GM18517 (cell line): Measurements from ENCODE around the gene HMCN1.

Experiments used
- ATAC-seq: cut with Tn5 transposase; IDR thresholded peaks from one replicate; pipeline ENCODE4 v1.9.1; 2021; ENCODE audit warnings: mild to moderate bottlenecking, moderate library complexity; ENCODE audit not compliant: unreplicated experiment

The HMCN1 gene

DNA sequence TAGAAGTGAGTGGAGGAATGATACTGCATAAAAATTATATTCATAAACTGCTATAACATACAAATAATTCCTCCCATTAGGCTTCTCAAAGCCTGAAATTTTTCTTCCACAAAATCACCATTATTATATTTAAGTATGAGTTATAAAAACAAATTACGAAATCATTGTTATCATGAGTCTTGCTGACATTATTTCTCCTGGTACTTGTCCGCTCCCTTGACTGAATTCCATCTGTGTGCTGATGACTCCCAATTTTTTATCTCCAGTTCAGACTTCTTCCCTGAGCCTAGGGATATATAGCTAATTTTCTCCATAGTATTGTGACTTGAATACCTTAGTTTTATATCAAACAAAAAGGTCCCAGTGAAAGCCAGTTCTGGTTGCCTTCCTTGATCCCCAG lies 268.2 kb downstream of the HMCN1 start:
- no peak for ATAC-seq

GRCh38 chr1:186009039-186009737 lies 275.0 kb downstream of the HMCN1 start:
- ATAC-seq = no peak

GRCh38 chr1:186014370-186015037 lies 280.3 kb downstream of the HMCN1 start:
- no peak for ATAC-seq

DNA sequence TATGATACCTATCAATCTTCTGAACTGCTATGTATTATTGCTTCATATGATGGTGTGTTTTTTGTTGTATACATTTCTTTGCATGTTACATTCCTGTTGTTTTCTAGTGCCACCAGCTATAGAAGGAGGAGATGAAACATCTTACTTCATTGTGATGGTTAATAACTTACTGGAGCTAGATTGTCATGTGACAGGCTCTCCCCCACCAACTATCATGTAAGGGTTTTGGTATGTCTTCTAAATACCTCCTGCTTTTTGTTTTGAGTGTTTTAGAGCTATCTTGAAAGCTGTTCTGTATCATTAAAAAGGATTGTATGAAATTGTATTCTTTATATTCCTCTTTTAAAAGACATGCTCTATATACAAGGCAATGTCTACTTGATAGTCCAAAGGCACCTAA lies 282.7 kb downstream of the HMCN1 start:
- no peak for ATAC-seq

- no peak for ATAC-seq
Observed at GRCh38 chr1:186022184-186022583, 288.0 kb downstream of the HMCN1 start.

DNA sequence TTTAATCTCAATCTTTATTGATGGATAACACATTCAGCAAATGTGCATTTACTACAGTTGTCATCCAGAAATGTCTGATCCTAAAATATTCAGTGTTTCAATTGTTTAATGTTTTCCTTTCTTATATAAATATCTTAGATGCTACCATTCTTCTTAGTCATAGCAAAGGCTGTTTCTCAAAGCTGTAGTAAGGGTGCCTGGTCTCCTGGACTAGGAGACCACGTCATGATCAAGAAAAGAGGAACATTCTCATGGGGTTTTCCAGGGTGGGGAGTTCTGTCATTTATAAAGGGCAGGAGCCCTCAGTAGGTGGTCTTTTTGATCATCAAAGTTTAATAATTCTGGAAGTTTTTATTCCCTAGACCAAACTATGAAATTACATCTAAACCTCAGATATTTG lies 292.8 kb downstream of the HMCN1 start:
- no peak for ATAC-seq

GRCh38 chr1:186027621-186028020 lies 293.4 kb downstream of the HMCN1 start:
- no peak for ATAC-seq

DNA sequence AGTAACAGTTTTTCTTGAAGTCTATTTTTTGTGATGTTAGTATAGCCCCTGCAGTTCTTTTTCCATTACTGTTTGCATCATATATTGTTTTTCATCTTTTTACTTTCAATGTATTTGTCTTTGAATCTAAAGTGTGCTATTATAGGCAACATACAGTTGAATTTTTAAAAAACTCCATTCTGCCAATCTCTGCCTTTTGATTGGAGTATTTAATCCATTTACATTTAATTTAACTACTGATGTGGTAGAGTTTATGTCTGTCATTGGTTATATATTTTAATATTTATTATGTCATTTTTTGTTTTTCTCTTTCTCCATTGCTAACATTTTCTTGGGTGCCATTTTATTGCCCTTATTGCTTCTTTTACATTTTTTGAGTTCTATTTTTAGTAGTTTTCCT lies 296.3 kb downstream of the HMCN1 start:
- ATAC-seq = no peak

DNA sequence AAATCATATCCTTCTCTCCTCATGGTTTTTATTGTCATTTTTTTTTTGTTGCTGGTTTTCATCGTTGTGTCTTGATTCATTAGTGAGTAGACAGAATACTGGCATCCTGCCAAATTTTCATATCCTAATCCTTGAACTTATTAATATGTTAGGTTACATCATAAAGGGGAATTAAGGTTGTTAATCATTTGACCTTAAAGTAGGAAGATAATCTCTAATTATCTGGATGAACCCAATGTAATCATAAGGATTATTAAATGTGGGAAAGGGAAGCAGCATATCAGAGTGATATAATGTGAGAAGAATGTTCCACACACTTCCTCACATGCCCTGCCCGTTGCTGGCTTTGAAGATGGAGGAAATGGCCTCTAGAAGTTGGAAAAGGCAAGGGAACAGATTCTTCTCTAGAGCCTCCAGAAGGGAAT lies 299.7 kb downstream of the HMCN1 start:
- ATAC-seq = no peak

- no peak for ATAC-seq
Observed at GRCh38 chr1:186042230-186042629, 308.0 kb downstream of the HMCN1 start.

GRCh38 chr1:186043296-186043695 lies 309.1 kb downstream of the HMCN1 start:
- no peak for ATAC-seq

- no peak for ATAC-seq
Observed at GRCh38 chr1:186044079-186044685, 310.0 kb downstream of the HMCN1 start.

DNA sequence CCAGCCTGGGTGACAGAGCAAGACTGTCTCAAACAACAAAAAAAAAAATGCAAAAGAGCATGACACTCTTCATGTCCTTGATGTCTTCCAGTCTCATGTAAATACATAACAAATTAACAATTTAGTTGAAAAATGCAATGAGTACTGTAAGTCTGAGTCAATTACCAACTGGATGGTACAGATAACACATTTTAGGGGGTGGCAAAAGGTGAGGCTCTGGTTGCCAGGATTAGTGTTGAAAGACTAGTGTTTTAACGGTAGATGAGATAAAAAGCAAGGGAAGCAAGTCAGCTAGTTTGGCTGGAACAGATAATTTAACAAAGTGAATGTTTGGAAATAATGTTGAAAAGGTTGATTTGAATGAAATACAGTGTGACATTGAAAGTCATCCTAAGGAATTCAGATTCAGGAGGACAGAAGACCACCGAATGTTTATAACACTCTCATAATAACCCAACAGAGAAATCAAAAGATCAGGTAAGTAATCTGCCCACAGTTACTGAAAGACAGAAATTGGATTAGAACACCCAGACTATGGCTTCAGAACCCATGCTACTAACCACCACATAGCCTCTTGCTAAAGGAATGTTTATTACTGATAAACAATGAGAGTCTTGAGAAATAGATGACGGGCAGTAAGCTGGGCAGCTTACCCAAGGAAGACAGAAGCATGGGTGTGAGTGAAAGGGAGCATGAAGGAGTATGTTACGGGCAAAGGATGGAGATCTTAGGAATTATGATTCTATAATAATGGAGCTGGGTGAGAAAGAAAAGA lies 312.4 kb downstream of the HMCN1 start:
- ATAC-seq = no peak

DNA sequence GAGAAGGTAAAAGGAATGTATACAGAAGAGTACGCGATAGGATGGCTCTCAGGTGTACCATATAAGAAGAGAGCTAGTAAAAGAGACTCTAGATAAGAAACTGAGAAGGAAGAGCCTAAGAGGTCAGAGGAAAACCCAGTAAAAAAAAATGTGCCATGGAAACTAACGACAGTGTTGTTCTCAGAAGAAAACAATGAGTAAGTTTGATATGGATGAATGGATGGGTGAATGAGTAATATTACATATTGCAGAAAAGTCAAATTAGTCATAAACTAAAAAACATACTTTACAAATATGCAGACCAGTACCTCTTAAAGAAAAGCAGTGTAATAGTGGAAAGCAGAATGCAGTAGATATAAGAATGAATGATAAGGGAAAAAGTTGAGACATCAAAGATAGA lies 316.2 kb downstream of the HMCN1 start:
- ATAC-seq = no peak

- no peak for ATAC-seq
Observed at GRCh38 chr1:186054003-186054402, 319.8 kb downstream of the HMCN1 start.

DNA sequence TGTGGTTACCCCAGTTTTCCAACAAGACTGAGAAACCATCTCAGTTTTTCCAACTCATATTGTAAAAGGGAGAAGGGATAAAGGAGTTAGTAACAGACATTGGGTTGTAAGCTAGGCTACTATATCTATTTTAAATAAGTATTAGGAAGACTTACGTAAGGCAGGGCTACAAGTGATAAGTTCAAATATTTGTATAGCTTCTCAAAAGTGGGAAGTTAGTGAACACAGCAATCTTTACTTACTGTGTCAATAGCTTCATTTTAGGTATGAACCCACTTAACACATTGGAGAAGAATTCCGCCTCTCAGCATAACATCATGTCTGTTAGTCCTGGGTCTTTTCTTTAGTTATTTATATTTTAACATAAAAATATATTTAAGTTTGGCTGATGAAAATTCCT lies 320.7 kb downstream of the HMCN1 start:
- no peak for ATAC-seq

DNA sequence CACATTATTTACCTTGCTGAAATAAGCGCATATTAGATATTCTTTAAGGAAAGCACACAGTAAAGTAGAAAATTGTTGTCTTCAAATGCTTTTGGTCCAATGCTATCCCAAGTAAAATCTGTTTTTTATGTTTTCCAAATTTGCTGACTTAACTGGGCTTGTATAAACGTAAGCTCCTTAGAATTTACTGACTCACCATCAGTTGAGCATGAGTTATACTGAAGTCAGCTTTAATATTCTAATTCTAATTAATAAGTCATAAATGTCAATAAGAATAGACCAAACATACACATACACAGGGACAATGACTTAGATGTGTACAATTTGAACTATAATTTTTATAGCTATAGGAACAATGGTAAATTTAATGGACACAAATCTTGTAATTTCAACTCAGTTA lies 321.7 kb downstream of the HMCN1 start:
- no peak for ATAC-seq

DNA sequence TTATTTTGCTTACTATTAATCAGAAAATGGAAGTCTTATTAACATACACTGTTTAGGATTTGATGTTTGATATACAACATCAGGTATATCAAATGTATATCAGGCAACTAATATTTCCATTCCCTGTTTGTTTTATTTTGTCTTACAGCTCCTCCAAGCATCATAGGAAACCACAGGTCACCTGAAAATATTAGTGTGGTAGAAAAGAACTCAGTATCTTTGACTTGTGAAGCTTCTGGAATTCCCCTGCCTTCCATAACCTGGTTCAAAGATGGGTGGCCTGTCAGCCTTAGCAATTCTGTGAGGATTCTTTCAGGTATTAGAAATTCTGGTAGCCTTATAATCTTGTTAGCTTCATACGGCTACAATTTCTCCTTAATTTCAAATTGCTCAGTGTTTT lies 322.9 kb downstream of the HMCN1 start:
- ATAC-seq = no peak

- ATAC-seq = peak; percentile 59
Observed at GRCh38 chr1:186059311-186059710, 325.1 kb downstream of the HMCN1 start.

DNA sequence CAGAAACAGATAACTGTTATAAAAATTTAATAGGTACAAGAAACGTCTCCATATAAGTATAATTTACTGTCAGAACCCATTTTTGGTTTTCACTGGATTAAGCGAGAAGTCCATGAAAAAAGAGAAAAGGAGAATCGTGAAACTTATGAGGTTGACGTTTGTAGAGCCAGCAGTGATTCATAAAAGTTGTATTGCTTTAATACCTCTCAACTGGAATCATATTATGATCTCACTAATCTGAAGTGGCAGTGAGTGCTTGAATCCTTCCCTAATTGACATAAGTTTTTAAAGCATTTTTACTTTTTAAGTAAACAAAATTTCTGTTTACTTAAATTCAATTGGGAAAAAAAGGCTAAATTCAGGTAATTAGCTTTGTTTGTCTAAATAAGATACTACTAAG lies 325.6 kb downstream of the HMCN1 start:
- no peak for ATAC-seq

- ATAC-seq = no peak
Observed at GRCh38 chr1:186060226-186060625, 326.0 kb downstream of the HMCN1 start.
